GM19328 (cell line): ENCODE results near the gene IRAK1BP1.
"Not testable (repeated sequence)": the region's sequence is repeated elsewhere in the genome, so short reads cannot be mapped to it uniquely, and the experiment has no call there.

Experiments used
- ATAC-seq: cut with Tn5 transposase; IDR thresholded peaks from one replicate; pipeline ENCODE4 v1.9.1; 2021; ENCODE audit warnings: mild to moderate bottlenecking, moderate library complexity; ENCODE audit not compliant: unreplicated experiment

IRAK1BP1 gene

GRCh38 chr6:78883651-78884050, 16.3 kb downstream of the IRAK1BP1 start:
- ATAC-seq: no peak

GRCh38 chr6:78889901-78890300, 22.6 kb downstream of the IRAK1BP1 start:
- not testable (repeated sequence) for ATAC-seq

GRCh38 chr6:78896227-78896626, 28.9 kb downstream of the IRAK1BP1 start:
- ATAC-seq: no peak

DNA sequence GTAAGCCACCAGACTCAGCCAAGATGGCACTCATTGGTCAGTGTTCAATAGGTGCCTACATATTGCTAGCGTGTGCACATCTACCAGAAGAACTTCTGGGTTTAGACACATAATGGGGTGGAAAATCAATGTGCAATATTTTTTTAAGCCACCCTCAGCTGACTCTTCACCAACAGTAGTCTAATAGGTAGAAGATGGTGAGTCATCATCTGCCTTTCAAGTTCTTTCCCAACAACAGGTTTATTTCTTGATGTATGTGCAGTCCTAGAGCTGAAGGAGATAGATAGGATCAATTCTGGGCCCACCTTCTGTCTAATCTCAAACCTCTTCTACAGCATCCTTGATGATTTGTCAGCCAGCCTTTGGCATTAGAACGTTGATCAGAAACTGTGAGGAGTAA, 41.3 kb downstream of the IRAK1BP1 start:
- ATAC-seq: no peak

DNA sequence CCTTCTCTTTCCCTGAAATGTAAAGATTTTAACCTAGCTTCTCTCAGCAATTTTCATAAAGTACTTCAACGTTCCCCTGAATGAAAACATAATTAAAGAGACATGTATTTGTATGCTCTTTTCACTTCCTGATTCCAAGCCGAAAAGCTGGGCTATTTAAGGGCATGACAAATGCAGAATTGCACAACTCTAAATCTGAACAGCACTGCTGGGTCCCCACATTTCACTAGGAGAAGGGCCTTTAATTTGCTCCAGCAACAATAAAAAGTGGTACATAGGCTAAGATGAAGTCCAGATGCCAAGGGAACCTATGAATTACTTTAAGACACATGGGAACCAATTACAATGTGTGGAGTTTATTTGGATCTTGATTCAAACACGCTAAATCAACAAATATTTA, 42.0 kb downstream of the IRAK1BP1 start:
- peak; percentile 52 for ATAC-seq

DNA sequence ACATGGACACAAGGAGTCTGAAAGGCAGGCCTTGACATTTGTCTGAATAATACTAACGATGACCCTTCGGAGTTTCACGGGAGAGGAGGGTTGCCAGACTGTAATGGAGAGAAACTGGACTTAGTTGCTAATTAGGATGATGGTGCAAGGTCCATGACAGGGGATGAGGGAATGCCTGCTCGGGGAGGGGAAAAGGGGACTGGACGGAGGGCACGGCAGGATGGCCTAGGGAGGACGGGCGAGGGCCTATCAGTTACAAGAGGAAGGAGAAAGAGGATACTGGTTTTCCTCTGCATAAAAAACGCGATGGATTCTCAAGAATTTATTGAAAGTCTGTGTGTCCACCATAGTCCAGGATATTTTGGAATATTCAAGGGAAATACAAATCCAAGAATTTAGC, 42.7 kb downstream of the IRAK1BP1 start:
- ATAC-seq: no peak

DNA sequence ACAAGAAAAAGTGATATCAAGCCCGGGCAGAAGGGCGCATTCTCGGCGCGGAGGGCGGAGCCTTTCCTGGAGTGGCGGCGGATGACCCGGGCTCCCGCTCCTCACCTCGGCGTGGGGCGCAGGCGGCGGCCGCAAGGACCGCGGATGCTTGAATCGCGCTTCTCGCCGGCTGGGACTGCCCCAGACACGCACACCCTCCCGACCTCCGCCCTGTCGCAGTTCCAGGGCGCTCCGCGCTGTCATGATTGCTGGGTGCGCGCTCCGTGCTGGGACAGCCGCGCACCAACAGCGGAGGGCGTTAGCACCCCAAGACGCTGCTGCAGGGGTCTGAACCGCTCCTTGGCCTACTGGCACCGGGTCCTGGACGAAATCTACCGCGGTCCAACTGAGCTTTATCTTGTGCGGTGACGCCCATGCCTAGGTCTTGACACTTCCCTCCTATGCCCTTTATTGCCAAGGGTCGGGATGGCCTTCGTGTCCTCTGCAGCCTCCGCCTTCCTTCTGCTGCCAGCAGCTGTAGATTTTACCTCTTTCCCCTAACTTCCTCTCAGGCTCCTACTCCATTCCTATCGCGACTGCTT, 43.3 kb downstream of the IRAK1BP1 start:
- ATAC-seq: peak; percentile 56

DNA sequence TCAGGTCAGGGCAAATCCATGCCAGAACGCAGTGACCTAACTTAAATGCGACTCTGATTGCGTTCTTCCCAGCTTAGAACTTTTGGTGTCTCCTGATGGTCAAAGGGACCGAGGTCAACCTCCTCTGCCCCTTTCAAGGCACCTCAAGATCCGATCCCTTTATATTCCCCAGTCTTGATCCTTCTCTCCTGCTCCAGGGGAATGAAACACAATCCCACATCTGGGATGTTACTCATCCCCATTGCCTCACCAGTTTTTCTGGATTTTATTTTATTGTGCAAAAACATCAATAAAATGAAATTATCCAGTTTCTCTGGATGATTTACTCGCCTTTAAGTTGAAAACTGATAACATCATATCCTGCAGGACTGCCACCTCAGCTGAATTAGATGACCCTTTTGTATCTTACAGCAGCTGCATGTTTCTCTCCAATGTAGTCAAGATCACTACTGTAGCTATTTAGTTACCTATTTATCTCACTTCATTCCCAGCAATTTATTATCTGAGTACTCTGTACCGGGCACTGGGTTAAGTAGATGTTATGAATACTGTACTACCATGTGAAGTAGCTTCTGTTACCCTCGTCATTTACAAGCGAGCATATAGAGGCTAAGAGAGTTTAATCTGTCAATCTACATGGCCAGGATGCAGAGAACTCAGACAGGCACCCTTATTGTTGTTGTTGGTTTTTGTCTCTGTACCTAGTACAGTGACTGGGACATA, 44.0 kb downstream of the IRAK1BP1 start:
- no peak for ATAC-seq

DNA sequence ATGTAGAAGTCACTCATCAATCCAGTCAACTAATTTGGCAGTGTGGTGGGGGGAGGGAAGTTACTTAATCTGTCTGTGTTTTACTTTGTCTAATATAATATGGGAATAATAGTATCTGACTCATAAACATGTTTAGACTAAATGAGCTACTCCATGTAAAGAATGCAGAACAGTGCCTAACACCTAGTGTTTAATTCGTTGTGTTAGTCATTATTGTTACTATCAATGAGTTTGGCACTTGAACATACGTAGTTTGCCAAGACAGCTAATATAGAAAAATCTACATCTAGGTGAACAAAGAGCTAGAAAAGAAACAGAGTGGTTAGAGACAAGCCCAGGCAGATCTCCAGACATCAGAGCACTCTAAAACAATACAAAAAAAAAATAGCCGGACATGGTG, 49.1 kb downstream of the IRAK1BP1 start:
- no peak for ATAC-seq

DNA sequence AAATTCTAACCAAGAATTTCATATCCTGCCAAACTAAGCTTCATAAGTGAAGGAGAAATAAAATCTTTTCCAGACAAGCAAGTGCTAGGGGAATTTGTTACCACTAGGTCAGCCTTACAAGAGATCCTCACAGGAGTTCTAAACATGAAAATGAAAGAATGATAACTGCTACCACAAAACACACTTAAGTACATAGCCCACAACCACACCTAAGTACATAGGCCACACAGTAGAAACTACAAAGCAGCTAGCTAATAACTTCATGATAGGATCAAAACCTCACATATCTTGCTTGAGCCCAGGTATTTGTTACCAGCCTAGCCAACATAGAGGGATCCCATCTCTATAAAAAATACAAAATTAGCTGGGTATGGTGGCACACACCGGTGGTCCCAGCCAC, 50.4 kb downstream of the IRAK1BP1 start:
- ATAC-seq: no peak

GRCh38 chr6:78921168-78921567, 53.8 kb downstream of the IRAK1BP1 start:
- ATAC-seq: not testable (repeated sequence)

- ATAC-seq: no peak
Measured at GRCh38 chr6:78925317-78925716, 58.0 kb downstream of the IRAK1BP1 start.

- no peak for ATAC-seq
Measured at GRCh38 chr6:78935553-78935952, 68.2 kb downstream of the IRAK1BP1 start.

- ATAC-seq: no peak
Measured at GRCh38 chr6:78936515-78936914, 69.2 kb downstream of the IRAK1BP1 start.

DNA sequence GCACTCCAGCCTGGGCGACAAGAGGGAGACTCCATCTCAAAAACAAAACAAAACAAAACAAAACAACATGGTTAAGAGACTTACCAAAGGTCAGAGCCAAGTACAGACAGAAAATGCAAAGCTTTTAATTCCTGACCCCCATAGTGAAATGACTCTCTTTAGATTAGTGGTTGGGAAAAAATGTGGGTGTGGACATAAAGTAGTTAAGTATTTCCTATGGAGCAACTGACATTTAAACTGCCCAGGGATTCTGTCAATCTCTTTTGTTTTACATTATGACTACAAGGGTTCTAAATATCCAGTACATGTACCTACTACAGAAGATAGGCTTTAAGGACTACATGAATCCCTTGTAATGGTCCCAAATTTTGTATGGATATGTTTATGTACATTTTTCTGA, 75.1 kb downstream of the IRAK1BP1 start:
- ATAC-seq: no peak

DNA sequence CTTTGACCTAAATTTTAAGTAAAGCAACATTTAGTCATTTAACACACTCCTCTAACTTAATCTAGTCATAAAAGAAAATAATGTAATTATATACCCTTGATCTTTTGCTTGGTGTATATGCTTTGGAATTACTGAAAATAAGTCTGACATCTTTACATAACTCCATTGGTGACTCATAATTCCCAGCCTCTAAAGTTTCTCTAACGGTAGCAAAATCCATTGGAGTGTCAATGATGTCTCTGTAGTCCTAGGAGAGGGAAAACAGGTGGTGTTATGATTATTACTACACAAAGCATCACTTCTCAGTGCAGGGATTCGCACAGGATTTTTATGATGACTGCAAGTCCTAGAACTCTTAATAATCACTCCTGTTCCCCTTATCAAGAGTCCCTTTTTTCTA, 80.2 kb downstream of the IRAK1BP1 start:
- ATAC-seq: no peak

DNA sequence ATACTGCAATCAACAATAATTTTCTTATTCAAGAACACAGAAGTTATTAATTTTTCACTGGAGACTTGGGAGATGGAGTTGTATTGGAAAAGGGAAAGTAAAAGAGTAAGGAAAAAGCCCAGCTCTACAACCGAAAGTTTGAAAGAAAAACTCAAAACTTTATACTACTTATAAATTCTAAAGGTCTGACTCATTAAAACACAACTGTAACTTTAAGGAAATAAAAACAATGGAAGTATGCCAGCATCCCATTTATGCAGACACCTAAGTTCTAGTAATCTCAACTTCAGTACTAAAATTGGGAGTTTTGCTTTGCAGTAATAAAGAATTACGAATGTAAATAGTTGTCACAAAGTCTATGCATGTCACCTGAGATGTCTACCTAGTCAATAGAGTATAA, 80.6 kb downstream of the IRAK1BP1 start:
- ATAC-seq: no peak

GRCh38 chr6:78948785-78949184, 81.4 kb downstream of the IRAK1BP1 start:
- no peak for ATAC-seq

- ATAC-seq: no peak
Measured at GRCh38 chr6:78952362-78952761, 85.0 kb downstream of the IRAK1BP1 start.
